A549 (cell line): Measurements from ENCODE around the gene ABCG4.

Source experiments
- CTCF ChIP-seq: fragments of >200 bp; sonication (Bioruptor Twin); formaldehyde crosslinking; IDR thresholded peaks from 3 replicates; pipeline ENCODE4 v1.5.1; 2016
- HOXA7 ChIP-seq: fragments of 250-450 bp; sonication (Bioruptor Pico); IDR thresholded peaks from 2 replicates; pipeline ENCODE4 v1.5.0; 2020; ENCODE audit warnings: mild to moderate bottlenecking, moderate library complexity
- KDM1A ChIP-seq: fragments of 200-600 bp; sonication (generic); IDR thresholded peaks from 2 replicates; pipeline ENCODE4 v1.6.1; 2016; ENCODE audit warnings: low read depth, mild to moderate bottlenecking
- POLR2A ChIP-seq: IDR thresholded peaks from 2 replicates; pipeline ENCODE4 v1.6.1; 2012; ENCODE audit warnings: mild to moderate bottlenecking, low read length
- REST ChIP-seq: fragments of 200-600 bp; sonication (generic); IDR thresholded peaks from 2 replicates; pipeline ENCODE4 v1.6.1; 2016; ENCODE audit warnings: antibody characterized with exemption, mild to moderate bottlenecking, moderate library complexity
- USF2 ChIP-seq: fragments of 450-650 bp; IDR thresholded peaks from 2 replicates; pipeline ENCODE4 v1.6.1; 2014; ENCODE audit warnings: antibody characterized with exemption

- no peak for TF ChIP-seq CTCF
- TF ChIP-seq HOXA7 (CRISPR knock-in tag), result no peak
- no peak for TF ChIP-seq POLR2A
- no peak for TF ChIP-seq USF2
- no peak for TF ChIP-seq REST
- no peak for TF ChIP-seq KDM1A
Observed at GRCh38 chr11:119193626-119194025, 44.8 kb downstream of the ABCG4 start.
